Measurements from ENCODE around the gene KRT7.

Gene KRT7

GRCh38 chr12:52233462-52234207 lies 592 bp downstream of the KRT7 start:
- no peak overlapping the region for H3K27ac ChIP-seq
- TF ChIP-seq, protein P1, sequence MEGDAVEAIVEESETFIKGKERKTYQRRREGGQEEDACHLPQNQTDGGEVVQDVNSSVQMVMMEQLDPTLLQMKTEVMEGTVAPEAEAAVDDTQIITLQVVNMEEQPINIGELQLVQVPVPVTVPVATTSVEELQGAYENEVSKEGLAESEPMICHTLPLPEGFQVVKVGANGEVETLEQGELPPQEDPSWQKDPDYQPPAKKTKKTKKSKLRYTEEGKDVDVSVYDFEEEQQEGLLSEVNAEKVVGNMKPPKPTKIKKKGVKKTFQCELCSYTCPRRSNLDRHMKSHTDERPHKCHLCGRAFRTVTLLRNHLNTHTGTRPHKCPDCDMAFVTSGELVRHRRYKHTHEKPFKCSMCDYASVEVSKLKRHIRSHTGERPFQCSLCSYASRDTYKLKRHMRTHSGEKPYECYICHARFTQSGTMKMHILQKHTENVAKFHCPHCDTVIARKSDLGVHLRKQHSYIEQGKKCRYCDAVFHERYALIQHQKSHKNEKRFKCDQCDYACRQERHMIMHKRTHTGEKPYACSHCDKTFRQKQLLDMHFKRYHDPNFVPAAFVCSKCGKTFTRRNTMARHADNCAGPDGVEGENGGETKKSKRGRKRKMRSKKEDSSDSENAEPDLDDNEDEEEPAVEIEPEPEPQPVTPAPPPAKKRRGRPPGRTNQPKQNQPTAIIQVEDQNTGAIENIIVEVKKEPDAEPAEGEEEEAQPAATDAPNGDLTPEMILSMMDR (conservative IDR thresholded peaks at IDR 0.05): no peak

GRCh38 chr12:52234223-52234810 lies 1.3 kb downstream of the KRT7 start:
- TF ChIP-seq, protein P1 (conservative IDR thresholded peaks at IDR 0.05): no peak
- H3K27ac ChIP-seq: no peak overlapping the region

GRCh38 chr12:52235001-52235764 lies 2.1 kb downstream of the KRT7 start:
- TF ChIP-seq, protein P1 (conservative IDR thresholded peaks at IDR 0.05): no peak
- no peak overlapping the region for H3K27ac ChIP-seq

- H3K27ac ChIP-seq: no peak overlapping the region
- TF ChIP-seq, protein P1 (conservative IDR thresholded peaks at IDR 0.05): no peak
These were observed 2.8 kb downstream of the KRT7 start for GRCh38 chr12:52235822-52236361.

DNA sequence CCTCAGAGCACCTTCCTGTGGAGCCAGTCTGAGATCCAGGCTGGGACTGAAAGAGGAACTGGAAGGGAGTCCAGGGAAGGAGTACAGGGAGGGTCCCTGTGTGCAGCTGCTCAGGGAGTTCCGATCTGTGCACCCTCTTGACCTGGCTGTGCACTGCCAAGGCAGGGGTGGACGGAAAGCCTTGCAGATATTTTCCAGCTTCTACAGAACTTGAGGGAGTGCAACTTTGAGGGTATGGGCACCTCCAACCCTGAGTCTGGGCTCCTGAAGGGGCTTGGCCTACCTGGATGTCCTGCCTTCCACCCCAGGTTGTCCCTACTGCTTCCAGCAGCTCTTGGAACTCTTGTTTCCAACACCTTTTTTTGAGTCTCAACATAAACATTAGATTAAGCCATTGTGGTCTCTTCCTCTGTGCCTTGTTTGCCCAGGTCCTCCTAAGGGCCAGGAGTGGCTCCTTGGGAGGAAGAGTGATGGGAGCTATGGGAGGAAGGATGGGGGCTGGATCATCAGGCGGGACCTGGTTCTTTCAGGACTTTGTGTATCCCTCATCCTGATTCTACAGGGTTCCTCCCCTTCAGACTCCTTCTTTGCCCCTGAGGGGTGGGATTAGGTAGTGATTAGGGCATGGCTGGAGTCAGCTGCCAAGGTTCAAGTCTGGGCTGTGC lies 3.5 kb downstream of the KRT7 start:
- no peak overlapping the region for H3K27ac ChIP-seq
- TF ChIP-seq, protein P1 (conservative IDR thresholded peaks at IDR 0.05): no peak

DNA sequence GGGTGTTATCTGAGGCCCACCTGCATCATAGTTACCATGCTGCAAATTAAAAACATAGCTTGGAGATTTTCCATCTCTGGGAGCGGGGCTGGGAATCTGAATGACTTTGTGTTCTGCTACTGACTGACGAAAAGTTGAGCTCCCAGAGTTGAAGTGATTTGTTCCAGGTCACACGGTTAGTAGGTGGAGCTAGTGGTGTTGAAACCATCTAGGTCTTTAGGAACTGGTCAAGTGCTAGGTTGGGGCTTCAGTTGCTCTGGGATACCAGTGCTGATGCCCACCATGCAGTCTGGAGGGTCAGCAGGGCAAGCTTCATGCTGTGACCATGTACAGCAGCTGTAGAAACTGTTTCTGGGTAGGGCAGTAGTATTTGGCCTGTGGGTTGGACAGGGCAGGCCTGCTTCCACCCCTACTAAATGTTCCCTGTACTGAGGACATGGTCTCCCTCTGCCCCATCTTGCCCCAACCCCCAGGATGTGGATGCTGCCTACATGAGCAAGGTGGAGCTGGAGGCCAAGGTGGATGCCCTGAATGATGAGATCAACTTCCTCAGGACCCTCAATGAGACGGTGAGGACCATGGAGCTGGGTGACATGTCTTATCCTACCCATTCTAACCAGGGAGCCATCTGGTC lies 5.3 kb downstream of the KRT7 start:
- TF ChIP-seq, protein P1 (conservative IDR thresholded peaks at IDR 0.05): no peak
- no peak overlapping the region for H3K27ac ChIP-seq

Data from VCaP (cell line).